Activated B cell treated with CpG ODN at 0.5 μM for 24 hours (primary cell): ENCODE results near the gene RXRA. TPM values are rescaled to one million over a fixed set of nuclear protein-coding genes. Genes with fewer than 3 reads are reported as not detected.

Experiments used
- ATAC-seq: fragments of 200-7000 bp; cut with Tn5 transposase; one replicate; pipeline ENCODE4 v1.10.0; 2021; ENCODE audit warnings: low read depth, mild to moderate bottlenecking, moderate library complexity
- CTCF ChIA-PET: fragments of 350-600 bp; sonication (Branson Sonifier 250); formaldehyde crosslinking; loops from one replicate; lab custom pipeline; 2021; ENCODE audit warnings: antibody characterized with exemption; lab: Charles Lee
- POLR2A ChIA-PET: fragments of 350-600 bp; sonication (Branson Sonifier 250); formaldehyde crosslinking; loops from one replicate; lab custom pipeline; 2021; ENCODE audit warnings: antibody characterized with exemption; lab: Charles Lee
- DNase-seq: peaks from one replicate; pipeline ENCODE4 v3.0.0; 2022
- H3K27ac Mint-ChIP-seq: one replicate; pipeline ENCODE4 v1.8.0; 2020; ENCODE audit warnings: mixed read lengths
- H3K27me3 Mint-ChIP-seq: one replicate; pipeline ENCODE4 v1.8.0; 2021; ENCODE audit warnings: mixed read lengths
- H3K36me3 Mint-ChIP-seq: one replicate; pipeline ENCODE4 v1.8.0; 2021; ENCODE audit warnings: low read depth, mixed read lengths
- H3K4me1 Mint-ChIP-seq: one replicate; pipeline ENCODE4 v1.8.0; 2021; ENCODE audit warnings: mixed read lengths
- H3K4me3 Mint-ChIP-seq: one replicate; pipeline ENCODE4 v1.8.0; 2020; ENCODE audit warnings: mild to moderate bottlenecking, mixed read lengths
- H3K9me3 Mint-ChIP-seq: one replicate; pipeline ENCODE4 v1.8.0; 2020; ENCODE audit warnings: mixed read lengths
- CTCF ChIP-seq: fragments of 200-600 bp; IDR thresholded peaks from one replicate; pipeline ENCODE4 v1.8.0; 2022; ENCODE audit warnings: antibody characterized with exemption, mild to moderate bottlenecking
- intact Hi-C: fragments of 100-400 bp; cut with micrococcal nuclease; formaldehyde crosslinking; loops from one replicate; pipeline ENCODE4 v1.15.1; 2024
- total RNA-seq: library from RNA; stranded (reverse); gene quantifications from 2 replicates; pipeline ENCODE4 v1.2.3, GENCODE V29; 2022

RXRA gene
- total RNA-seq, 1 donor from 2014 or later = 5.0 TPM

- CTCF ChIA-PET = no interaction called here
Observed at GRCh38 chr9:134376386-134377142, 50.3 kb downstream of the RXRA start.

GRCh38 chr9:134377143-134377484 lies 50.9 kb downstream of the RXRA start:
- no peak for TF ChIP-seq CTCF
- ChIA-PET CTCF (no interaction called here), POLR2A (no interaction called here)
- no peaks in the 10 kb centered on the region for H3K36me3 Mint-ChIP-seq
- H3K4me3 Mint-ChIP-seq = no peak overlapping the region
- H3K27me3 Mint-ChIP-seq = peaks cover 2% of the 10 kb centered on the region
- no peak overlapping the region for H3K27ac Mint-ChIP-seq
- peaks cover 21% of the 10 kb centered on the region for H3K4me1 Mint-ChIP-seq
- ATAC-seq = no peak
- intact Hi-C loops = no loop called here
- H3K9me3 Mint-ChIP-seq = no peaks in the 10 kb centered on the region
- DNase-seq = no peak

More at GRCh38 chr9:134376386-134377142, 50.3 kb downstream of the RXRA start:
- DNase-seq (no peak), ATAC-seq (no peak)
- H3K9me3 Mint-ChIP-seq = no peaks in the 10 kb centered on the region
- no peak for TF ChIP-seq CTCF
- no peak overlapping the region for H3K4me3 Mint-ChIP-seq
- intact Hi-C loops = no loop called here
- no peak overlapping the region for H3K27ac Mint-ChIP-seq
- POLR2A ChIA-PET = no interaction called here
- peaks cover 16% of the 10 kb centered on the region for H3K4me1 Mint-ChIP-seq
- H3K36me3 Mint-ChIP-seq = no peaks in the 10 kb centered on the region
- H3K27me3 Mint-ChIP-seq = peaks cover 2% of the 10 kb centered on the region

- intact Hi-C loops = no loop called here
- peaks cover 2% of the 10 kb centered on the region for H3K27me3 Mint-ChIP-seq
- DNase-seq = no peak
- peaks cover 28% of the 10 kb centered on the region for H3K4me1 Mint-ChIP-seq
- ATAC-seq = no peak
- no peak for TF ChIP-seq CTCF
- no peaks in the 10 kb centered on the region for H3K36me3 Mint-ChIP-seq
- H3K27ac Mint-ChIP-seq = no peak overlapping the region
- H3K9me3 Mint-ChIP-seq = no peaks in the 10 kb centered on the region
- H3K4me3 Mint-ChIP-seq = no peak overlapping the region
- ChIA-PET POLR2A (no interaction called here), CTCF (no interaction called here)
Observed at GRCh38 chr9:134377976-134378375, 51.7 kb downstream of the RXRA start.

GRCh38 chr9:134378901-134379338 lies 52.7 kb downstream of the RXRA start:
- Mint-ChIP-seq H3K9me3 (no peaks in the 10 kb centered on the region), H3K36me3 (no peaks in the 10 kb centered on the region), H3K27ac (no peak overlapping the region), H3K27me3 (peaks cover 2% of the 10 kb centered on the region), H3K4me1 (peaks cover 28% of the 10 kb centered on the region), H3K4me3 (no peak overlapping the region)
- ATAC-seq (no peak), DNase-seq (no peak)
- POLR2A ChIA-PET = interaction anchor here (0.7 kb wide), 1 partner anchor 58 kb away, joined by 3 read pairs; no protein-coding TSS in a partner anchor
- intact Hi-C loops = no loop called here
- CTCF ChIA-PET = no interaction called here
- no peak for TF ChIP-seq CTCF

- Mint-ChIP-seq H3K27ac (no peak overlapping the region), H3K36me3 (no peaks in the 10 kb centered on the region), H3K4me3 (no peak overlapping the region), H3K4me1 (peaks cover 27% of the 10 kb centered on the region), H3K27me3 (peaks cover 2% of the 10 kb centered on the region), H3K9me3 (no peaks in the 10 kb centered on the region)
- DNase-seq (no peak), ATAC-seq (no peak)
- POLR2A ChIA-PET = interaction anchor here (1.7 kb wide), 1 partner anchor 10 kb away, joined by 4 read pairs; no protein-coding TSS in a partner anchor
- CTCF ChIA-PET = no interaction called here
- intact Hi-C loops = loop anchor here (2.0 kb wide), 1 partner anchor 63 kb away; no protein-coding TSS in a partner anchor
- no peak for TF ChIP-seq CTCF
Observed at GRCh38 chr9:134379831-134380365, 53.6 kb downstream of the RXRA start.
